ENCODE data around the gene ADAMTS2.

DNA sequence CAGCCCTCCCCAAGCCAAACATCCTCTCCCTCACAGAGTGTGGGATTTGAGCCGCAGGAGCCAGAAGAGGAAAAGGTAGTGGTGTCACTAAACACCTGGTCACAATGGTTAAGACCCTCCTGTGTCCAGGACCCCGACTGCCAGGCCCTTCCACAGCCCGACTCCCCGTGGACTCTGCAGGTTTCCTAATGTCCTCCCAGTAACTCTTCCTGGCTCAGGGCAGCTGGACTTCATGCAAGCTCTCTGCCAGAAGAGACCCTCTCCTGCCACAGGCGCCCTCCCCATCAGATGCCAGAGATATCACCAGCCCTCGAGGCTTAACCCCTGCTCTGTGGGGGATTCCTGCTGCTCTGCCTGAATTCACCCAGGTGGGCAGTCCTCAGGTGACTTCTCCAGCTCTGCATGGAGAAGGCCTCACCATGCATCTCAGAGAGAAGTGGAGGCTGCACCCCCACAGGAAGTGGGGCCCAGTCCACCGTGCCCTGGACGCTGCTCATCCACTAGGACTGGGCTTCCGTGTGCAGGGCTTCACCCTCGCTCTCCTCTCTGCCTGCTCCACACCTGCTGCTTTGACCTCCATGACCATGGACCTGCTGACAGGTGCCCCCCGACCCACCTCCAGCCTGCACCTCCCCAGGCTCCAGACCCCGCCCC is 111.2 kb downstream of the ADAMTS2 start:
- TF ChIP-seq FOXM1 (IDR thresholded peaks at IDR 0.05; ENCODE audit: borderline replicate concordance) = no peak
- no peak for TF ChIP-seq TARDBP (IDR thresholded peaks at IDR 0.05)
